GM10266 (cell line): ENCODE results near the gene CCBE1.

Experiments used
- DNase-seq: peaks from one replicate; pipeline ENCODE4 v3.0.0; 2012; ENCODE audit errors: extremely low spot score
- CTCF ChIP-seq: IDR thresholded peaks from 2 replicates; pipeline ENCODE4 v1.5.1; 2012; ENCODE audit warnings: mild to moderate bottlenecking, low read depth; ENCODE audit not compliant: control insufficient read depth, insufficient read depth; ENCODE audit errors: missing control alignments

The CCBE1 gene

GRCh38 chr18:59592624-59593023 is 104.6 kb downstream of the CCBE1 start:
- no peak for TF ChIP-seq CTCF
- DNase-seq, result no peak

- no peak for TF ChIP-seq CTCF
- DNase-seq, result no peak
These were observed 114.8 kb downstream of the CCBE1 start for GRCh38 chr18:59582395-59582794.

- TF ChIP-seq CTCF, result no peak
These were observed 117.7 kb downstream of the CCBE1 start for GRCh38 chr18:59579509-59579908.

GRCh38 chr18:59577386-59577655 is 119.9 kb downstream of the CCBE1 start:
- TF ChIP-seq CTCF, result no peak
- DNase-seq, result no peak

More at GRCh38 chr18:59579509-59579908, 117.7 kb downstream of the CCBE1 start:
- DNase-seq, result no peak

GRCh38 chr18:59576541-59577385 is 120.5 kb downstream of the CCBE1 start:
- TF ChIP-seq CTCF, result no peak
- DNase-seq, result no peak

GRCh38 chr18:59575995-59576394 is 121.2 kb downstream of the CCBE1 start:
- DNase-seq, result no peak
- TF ChIP-seq CTCF, result no peak

GRCh38 chr18:59573962-59574361 is 123.3 kb downstream of the CCBE1 start:
- TF ChIP-seq CTCF, result no peak

More at GRCh38 chr18:59573962-59574361, 123.3 kb downstream of the CCBE1 start:
- no peak for DNase-seq
